HUES48 (cell line): Measurements from ENCODE around the gene MLLT10.
"Not testable (repeated sequence)": the region's sequence is repeated elsewhere in the genome, so short reads cannot be mapped to it uniquely, and the experiment has no call there.

Source experiments
- H3K27ac ChIP-seq: one replicate; pipeline ENCODE4 v1.7.0; 2013; ENCODE audit warnings: low read depth, low read length, inconsistent platforms
- H3K27me3 ChIP-seq: 2 replicates; pipeline ENCODE4 v1.6.1; 2013; ENCODE audit warnings: mild to moderate bottlenecking, low read length; ENCODE audit not compliant: control insufficient read depth, insufficient read depth
- H3K36me3 ChIP-seq: 2 replicates; pipeline ENCODE4 v1.6.1; 2013; ENCODE audit warnings: low read length; ENCODE audit not compliant: control insufficient read depth, insufficient read depth
- H3K4me1 ChIP-seq: 2 replicates; pipeline ENCODE4 v1.6.1; 2013; ENCODE audit warnings: mild to moderate bottlenecking, low read length; ENCODE audit not compliant: control insufficient read depth, insufficient read depth
- H3K4me3 ChIP-seq: 2 replicates; pipeline ENCODE4 v1.5.1; 2013; ENCODE audit warnings: mild to moderate bottlenecking, low read depth, low read length
- H3K9ac ChIP-seq: 2 replicates; pipeline ENCODE4 v1.6.1; 2013; ENCODE audit warnings: mild to moderate bottlenecking, low read depth, low read length, moderate library complexity
- H3K9me3 ChIP-seq: 2 replicates; pipeline ENCODE4 v1.6.1; 2013; ENCODE audit warnings: low read length; ENCODE audit not compliant: control insufficient read depth, insufficient read depth

The MLLT10 gene

GRCh38 chr10:21558984-21559383 is 25.0 kb downstream of the MLLT10 start:
- H3K36me3 ChIP-seq: peaks cover 60% of the 10 kb centered on the region
- H3K9me3 ChIP-seq, H3K27me3 ChIP-seq, H3K27ac ChIP-seq, H3K4me3 ChIP-seq, H3K4me1 ChIP-seq, H3K9ac ChIP-seq: not testable (repeated sequence)

DNA sequence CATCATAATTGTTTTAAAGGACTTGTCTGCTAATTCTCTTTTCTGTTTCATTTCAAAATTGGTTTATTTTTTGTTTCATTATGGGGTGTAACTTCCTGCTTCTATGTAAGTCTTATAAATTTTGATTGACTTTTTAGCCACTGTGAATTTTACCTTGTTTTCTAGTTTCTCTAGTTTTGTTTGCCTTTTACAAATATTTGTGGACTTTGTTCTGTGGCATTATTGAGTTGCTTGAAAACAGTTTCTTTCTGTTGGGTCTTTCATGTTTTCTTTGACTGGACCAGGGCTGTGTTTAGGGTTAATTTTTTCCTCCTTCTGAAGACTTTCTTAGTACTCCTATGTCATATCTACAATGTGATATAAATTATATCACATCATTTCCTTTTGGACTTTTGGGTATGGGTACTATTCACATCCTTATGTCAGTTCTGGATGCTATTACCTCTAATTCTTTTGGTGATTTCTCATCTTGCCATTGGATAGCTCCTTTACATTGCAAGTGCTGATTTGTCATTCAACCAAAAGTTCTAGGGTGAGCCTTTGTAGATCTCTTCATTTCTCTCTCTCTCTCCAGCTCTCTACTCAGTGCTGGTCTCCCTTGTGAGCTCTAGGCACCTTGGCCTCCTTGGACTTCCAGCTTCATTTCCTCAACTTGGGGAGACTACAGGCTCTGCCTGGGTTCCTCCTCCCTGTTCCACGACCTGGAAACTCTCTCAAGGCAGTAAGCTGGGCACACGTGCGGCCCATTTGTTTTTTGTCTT is 36.9 kb downstream of the MLLT10 start:
- Histone ChIP-seq H3K9me3 (no peaks in the 10 kb centered on the region), H3K4me3 (no peak overlapping the region), H3K9ac (no peak overlapping the region), H3K36me3 (no peaks in the 10 kb centered on the region), H3K27me3 (no peaks in the 10 kb centered on the region), H3K27ac (no peak overlapping the region), H3K4me1 (peaks cover 15% of the 10 kb centered on the region)

- no peaks in the 10 kb centered on the region for H3K9me3 ChIP-seq
- no peak overlapping the region for H3K9ac ChIP-seq
- H3K36me3 ChIP-seq: no peaks in the 10 kb centered on the region
- H3K27ac ChIP-seq: no peak overlapping the region
- H3K4me1 ChIP-seq: peaks cover 15% of the 10 kb centered on the region
- no peak overlapping the region for H3K4me3 ChIP-seq
- H3K27me3 ChIP-seq: no peaks in the 10 kb centered on the region
These were observed 38.5 kb downstream of the MLLT10 start for GRCh38 chr10:21572578-21572977.

DNA sequence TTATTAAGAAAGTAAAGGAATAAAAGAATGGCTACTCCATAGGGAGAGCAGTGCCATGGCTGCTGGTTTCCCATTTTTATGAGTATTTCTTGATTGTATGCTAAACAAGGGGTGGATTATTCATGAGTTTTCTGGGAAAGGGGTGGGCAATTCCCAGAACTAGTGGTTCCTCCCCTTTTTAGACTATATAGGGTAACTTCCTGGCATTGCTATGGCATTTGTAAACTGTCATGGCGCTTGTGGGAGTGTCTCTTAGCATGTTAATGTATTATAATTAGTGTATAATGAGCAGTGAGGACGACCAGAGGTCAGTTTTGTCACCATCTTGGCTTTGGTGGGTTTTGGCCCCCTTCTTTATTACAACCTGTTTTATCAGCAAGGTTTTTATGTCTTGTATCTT is 40.5 kb downstream of the MLLT10 start:
- not testable (repeated sequence) for H3K4me3 ChIP-seq, H3K9ac ChIP-seq, H3K36me3 ChIP-seq, H3K9me3 ChIP-seq, H3K27me3 ChIP-seq, H3K27ac ChIP-seq
- H3K4me1 ChIP-seq: peaks cover 15% of the 10 kb centered on the region

DNA sequence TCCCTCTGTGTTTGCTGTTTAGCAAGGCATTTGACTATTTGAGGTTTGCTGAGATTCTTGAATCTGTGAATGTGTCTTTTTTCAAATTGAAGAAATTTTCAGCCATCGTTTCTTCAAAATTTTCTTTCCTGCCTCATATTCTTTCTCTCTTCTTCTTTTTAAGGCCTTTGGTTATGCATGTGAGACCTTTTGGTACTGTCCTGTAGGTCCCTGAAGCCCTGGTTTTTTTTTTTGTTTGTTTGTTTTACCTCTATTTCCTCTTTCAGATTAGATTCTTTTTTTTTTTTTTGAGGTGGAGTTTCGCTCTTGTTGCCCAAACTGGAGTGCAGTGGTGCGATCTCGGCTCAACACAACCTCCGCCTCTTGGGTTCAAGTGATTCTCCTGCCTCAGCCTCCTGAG is 45.3 kb downstream of the MLLT10 start:
- Histone ChIP-seq H3K9me3 (no peaks in the 10 kb centered on the region), H3K36me3 (0 out of 2 replicates have a peak, but pooled peaks cover 3% of the 10 kb centered on the region), H3K4me1 (no peaks in the 10 kb centered on the region), H3K27ac (no peak overlapping the region), H3K27me3 (no peaks in the 10 kb centered on the region), H3K9ac (no peak overlapping the region), H3K4me3 (no peak overlapping the region)

DNA sequence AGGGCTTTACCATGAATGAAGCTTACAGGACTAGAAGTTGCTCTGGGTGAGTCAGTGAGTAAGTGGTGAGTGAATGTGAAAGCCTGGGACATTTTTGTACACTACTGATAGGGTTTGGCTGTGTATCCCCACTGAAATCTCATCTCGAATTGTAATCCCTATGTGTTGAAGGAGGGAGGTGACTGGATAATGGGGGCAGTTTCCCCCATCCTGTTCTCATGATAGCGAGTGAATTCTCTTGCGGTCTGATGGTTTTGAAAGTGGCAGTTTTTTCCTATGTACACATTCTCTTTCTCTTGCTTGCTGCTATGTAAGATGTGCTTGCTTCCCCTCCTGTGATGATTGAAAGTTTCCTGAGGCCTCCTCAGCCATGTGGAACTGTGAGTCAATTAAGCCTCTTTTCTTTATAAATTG is 47.4 kb downstream of the MLLT10 start:
- not testable (repeated sequence) for H3K9ac ChIP-seq, H3K27me3 ChIP-seq, H3K9me3 ChIP-seq, H3K4me1 ChIP-seq, H3K27ac ChIP-seq, H3K4me3 ChIP-seq
- peaks cover 13% of the 10 kb centered on the region for H3K36me3 ChIP-seq

GRCh38 chr10:21584834-21585530 is 51.0 kb downstream of the MLLT10 start:
- no peaks in the 10 kb centered on the region for H3K27me3 ChIP-seq
- no peak overlapping the region for H3K4me3 ChIP-seq
- no peak overlapping the region for H3K9ac ChIP-seq
- no peak overlapping the region for H3K27ac ChIP-seq
- H3K4me1 ChIP-seq: no peaks in the 10 kb centered on the region
- H3K36me3 ChIP-seq: peaks cover 31% of the 10 kb centered on the region
- no peaks in the 10 kb centered on the region for H3K9me3 ChIP-seq

DNA sequence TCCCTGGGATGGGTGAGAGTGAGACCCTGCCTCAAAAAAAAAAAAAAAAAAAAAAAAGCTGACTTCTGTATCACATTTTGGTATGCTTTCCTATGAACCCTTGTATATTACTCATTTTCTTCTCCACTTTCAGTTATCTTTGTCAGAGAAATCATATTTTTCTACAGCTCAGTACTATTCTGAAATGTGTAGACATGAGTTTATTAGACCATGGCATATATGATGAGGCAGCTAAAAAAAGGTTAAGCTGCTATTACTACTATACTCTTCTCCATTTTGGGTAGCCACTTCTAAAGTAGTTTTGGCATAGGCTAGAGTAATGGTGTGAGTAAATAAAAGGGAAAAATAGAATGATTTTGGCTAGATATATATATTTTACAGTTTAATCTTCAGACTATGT is 53.4 kb downstream of the MLLT10 start:
- Histone ChIP-seq H3K9ac (no peak overlapping the region), H3K9me3 (no peaks in the 10 kb centered on the region), H3K27me3 (no peaks in the 10 kb centered on the region), H3K4me3 (no peak overlapping the region), H3K27ac (no peak overlapping the region), H3K4me1 (peaks cover 3% of the 10 kb centered on the region; the same call in 1 of the 2 replicates), H3K36me3 (peaks cover 31% of the 10 kb centered on the region)

DNA sequence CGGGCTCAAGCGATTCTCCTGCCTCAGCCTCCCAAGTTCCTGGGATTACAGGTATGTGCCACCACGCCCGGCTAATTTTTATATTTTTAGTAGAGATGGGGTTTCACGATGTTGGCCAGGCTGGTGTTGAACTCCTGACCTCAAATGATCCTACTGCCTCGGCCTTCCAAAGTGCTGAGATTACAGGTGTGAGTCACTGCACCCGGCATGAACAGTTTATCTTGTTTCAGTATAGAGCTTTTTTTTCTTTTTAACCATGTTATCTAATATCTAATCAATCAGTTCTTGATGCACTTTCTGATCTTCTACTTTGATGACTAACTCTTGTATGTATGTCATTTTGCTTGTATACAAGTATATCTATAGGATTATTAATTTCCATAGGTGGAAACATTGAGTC is 54.1 kb downstream of the MLLT10 start:
- H3K36me3 ChIP-seq: peaks cover 28% of the 10 kb centered on the region
- not testable (repeated sequence) for H3K27ac ChIP-seq, H3K4me1 ChIP-seq, H3K4me3 ChIP-seq, H3K27me3 ChIP-seq, H3K9ac ChIP-seq, H3K9me3 ChIP-seq

DNA sequence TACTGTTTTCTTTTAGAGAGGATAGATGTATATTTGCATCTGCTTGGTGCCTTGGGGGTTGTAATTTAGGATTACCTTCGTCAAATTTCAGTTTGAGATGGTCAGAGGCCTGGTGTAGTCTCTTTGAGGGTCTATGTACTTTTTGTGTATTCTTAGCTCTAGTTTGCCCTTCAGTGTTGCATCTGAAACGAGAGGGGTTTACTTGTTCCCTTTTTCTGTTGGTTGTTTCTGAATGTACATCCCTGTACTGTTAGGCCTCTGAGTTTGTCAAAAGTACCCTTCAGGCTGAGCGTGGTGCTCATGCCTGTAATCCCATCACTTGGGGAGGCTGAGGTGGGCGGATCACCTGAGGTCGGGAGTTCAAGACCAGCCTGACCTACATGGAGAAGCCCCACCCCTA is 60.0 kb downstream of the MLLT10 start:
- no peaks in the 10 kb centered on the region for H3K9me3 ChIP-seq
- peaks cover 7% of the 10 kb centered on the region; the same call in 1 of the 2 replicates for H3K36me3 ChIP-seq
- no peak overlapping the region for H3K9ac ChIP-seq
- H3K4me3 ChIP-seq: no peak overlapping the region
- H3K4me1 ChIP-seq: peaks cover 3% of the 10 kb centered on the region; the same call in 1 of the 2 replicates
- no peaks in the 10 kb centered on the region for H3K27me3 ChIP-seq
- H3K27ac ChIP-seq: no peak overlapping the region

DNA sequence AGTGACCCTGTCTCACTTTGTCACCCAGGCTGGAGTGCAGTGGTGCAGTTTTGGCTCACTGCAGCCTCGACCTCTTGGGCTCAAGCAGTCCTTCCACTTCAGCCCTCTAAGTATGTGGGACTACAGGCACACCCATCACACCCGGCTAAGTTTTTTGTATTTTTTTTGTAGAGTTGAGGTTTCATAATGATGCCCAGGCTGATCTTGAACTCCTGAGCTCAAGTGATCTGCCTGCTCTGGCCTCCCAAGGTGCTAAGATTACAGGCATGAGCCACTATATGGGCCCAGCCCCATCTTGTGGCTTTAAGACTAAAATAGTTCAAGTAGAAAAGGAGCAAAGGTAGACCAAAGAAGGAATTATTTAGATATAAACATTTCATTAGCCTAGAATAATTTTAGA is 65.5 kb downstream of the MLLT10 start:
- no peaks in the 10 kb centered on the region for H3K27me3 ChIP-seq
- H3K9me3 ChIP-seq: no peaks in the 10 kb centered on the region
- H3K36me3 ChIP-seq: peaks cover 7% of the 10 kb centered on the region; the same call in 1 of the 2 replicates
- no peak overlapping the region for H3K27ac ChIP-seq
- H3K9ac ChIP-seq: no peak overlapping the region
- no peaks in the 10 kb centered on the region for H3K4me1 ChIP-seq
- H3K4me3 ChIP-seq: no peak overlapping the region
